ENCODE results near the gene ANO8.
"Not testable (repeated sequence)": the region's sequence is repeated elsewhere in the genome, so short reads cannot be mapped to it uniquely, and the experiment has no call there.

The ANO8 gene

DNA sequence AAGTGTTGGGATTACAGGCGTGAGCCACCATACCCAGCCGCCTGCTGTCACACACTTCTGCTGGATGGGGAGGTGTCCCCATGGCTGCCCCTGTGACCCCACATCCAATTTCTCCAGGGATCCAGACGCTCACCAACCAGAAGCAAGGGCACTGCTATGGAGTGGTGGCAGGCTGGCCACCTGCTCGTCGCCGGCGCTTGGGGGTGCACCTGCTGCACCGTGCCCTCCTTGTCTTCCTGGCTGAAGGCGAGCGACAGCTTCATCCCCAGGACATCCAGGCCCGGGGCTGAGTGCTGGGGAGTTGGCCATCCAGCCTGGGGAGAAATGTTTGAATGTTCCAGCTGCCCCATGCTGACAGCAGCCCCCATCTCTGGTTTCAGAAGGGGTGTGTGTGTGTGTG, 48.4 kb downstream of the ANO8 start:
- no peak for DNase-seq

DNA sequence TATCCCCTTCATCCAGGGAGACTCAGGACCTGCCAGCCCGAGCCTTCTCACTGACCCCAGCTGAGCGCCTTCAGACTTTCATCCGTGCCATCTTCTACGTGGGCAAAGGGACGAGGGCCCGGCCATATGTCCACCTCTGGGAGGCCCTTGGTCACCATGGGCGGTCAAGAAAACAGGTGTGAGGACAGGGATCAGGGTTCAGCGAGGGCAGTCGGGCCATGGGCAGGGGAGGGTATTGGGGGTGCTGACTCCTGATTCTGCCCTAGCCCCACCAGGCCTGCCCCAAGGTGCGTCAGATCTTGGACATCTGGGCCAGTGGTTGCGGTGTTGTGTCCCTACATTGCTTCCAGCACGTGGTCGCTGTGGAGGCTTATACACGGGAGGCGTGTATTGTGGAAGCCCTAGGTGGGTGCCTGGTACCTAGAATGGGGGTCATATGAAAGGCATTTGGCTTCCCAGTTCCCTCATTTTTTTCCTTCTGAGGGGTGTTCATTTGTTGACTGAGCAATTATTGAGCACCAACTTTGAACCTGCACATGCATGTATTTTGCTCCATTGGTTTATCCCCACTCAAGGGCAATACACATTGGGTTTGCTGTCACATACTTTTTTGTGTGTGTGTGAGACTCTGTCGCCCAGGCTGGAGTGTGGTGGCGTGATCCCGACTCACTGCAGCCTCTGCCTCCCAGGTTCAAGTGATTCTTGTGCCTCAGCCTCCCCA, 49.1 kb downstream of the ANO8 start:
- no peak for DNase-seq

DNA sequence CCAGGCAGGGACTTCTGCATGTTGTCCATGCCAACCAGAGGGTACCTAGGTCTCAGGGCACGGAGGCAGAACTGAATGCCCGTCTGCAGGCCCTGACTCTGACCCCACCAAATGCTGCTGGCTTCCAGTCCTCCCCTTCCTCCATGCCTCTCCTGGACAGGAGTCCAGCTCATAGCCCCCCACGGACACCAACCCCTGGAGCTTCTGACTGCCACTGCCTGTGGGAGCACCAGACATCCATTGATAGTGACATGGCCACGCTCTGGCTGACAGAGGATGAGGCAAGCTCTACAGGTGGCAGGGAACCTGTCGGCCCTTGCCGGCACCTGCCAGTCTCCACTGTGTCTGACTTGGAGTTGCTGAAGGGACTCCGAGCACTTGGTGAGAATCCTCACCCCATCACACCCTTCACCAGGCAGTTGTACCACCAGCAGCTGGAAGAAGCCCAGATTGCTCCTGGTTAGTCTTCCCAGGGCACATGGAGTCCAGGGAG, 51.1 kb downstream of the ANO8 start:
- DNase-seq: no peak

DNA sequence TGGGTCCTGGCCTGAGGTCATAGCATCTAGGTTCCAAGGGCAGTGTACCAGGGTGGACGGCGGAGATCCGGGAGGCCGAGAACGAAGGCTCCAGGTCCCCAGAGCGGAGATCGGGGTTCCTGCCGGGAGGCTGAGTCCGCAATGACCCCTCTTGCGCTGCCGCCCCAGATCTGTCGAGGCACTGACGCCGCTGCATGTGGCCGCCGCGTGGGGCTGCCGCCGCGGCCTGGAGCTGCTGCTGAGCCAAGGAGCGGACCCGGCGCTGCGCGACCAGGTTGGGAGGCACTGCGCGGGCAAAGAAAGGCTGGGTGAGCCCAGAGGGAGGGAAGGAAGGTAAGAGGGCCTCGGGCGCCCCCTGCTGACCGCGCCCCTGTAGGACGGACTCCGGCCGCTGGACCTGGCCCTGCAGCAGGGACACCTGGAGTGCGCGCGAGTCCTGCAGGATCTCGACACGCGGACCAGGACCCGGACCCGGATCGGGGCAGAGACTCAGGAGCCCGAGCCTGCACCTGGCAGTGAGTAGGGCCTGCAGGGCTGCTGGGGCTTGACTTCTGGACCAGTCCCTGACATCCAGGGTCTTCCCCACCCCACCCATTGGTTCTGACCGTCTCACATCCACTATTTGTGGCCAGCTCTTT, 52.0 kb downstream of the ANO8 start:
- DNase-seq: peak; percentile 93

DNA sequence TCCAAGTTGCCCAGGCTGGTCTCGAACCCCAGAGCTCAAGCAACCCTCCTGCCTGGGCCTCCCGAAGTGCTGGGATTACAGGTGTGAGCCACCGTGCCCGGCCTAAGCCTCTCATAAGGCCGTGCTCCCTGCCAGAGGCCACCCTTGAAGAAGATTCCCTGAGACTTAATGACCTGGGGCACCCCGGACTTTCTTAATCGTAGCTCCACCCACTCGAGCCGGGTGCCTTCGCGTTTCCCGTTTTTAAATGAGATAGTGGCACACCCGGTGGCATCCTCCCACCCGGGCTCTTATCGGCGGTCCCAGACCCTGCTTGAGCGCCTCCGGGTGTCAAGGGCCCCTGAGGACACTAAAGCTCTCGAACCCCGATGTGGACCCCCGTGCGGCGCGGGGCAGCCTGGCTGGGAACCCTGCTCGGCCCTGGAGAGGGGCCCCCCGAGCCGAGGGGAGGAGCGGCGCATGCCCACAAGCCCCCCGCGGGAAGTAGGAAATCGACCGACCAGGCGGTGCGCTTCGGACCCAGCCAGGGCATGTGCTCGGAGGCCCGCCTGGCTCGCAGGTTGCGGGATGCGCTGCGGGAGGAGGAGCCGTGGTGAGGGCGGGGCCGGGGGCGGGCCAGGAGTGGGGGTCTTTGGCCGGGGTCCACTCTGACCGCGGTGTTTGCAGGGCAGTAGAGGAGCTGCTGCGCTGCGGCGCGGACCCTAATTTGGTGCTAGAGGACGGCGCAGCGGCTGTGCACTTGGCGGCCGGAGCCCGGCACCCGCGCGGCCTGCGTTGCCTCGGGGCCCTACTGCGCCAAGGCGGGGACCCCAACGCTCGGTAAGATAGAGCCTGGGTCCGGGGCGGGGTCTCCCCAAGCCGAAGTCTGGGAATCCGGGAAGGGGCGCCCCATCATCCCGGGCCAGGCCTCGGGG, 53.0 kb downstream of the ANO8 start, which contains the start of gene ANKLE1:
Gene ANKLE1 (plus strand): TSS at position 511 of the 914 bp plus-strand sequence. CDS start 20 bp downstream, at position 531.
- DNase-seq: peak; percentile 78

DNA sequence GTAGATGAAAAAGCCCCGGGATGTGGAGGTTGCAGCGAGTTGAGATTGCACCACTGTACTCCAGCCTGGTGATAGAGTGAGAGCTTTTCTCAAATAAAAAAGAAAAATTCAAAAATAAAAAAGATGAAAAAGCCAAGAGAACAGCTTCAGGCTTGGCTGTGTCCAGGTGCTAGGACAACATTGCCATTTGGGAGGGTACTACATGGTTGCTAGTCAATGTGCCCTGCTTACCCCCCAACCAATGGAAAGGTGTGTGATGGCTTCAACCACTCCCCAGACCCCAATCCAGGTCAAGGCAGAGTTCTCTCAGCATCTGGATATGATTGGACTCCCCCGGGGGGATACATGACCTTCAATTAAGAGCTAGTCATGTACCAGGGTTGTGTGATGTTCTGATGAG, 55.2 kb downstream of the ANO8 start:
- no peak for DNase-seq

DNA sequence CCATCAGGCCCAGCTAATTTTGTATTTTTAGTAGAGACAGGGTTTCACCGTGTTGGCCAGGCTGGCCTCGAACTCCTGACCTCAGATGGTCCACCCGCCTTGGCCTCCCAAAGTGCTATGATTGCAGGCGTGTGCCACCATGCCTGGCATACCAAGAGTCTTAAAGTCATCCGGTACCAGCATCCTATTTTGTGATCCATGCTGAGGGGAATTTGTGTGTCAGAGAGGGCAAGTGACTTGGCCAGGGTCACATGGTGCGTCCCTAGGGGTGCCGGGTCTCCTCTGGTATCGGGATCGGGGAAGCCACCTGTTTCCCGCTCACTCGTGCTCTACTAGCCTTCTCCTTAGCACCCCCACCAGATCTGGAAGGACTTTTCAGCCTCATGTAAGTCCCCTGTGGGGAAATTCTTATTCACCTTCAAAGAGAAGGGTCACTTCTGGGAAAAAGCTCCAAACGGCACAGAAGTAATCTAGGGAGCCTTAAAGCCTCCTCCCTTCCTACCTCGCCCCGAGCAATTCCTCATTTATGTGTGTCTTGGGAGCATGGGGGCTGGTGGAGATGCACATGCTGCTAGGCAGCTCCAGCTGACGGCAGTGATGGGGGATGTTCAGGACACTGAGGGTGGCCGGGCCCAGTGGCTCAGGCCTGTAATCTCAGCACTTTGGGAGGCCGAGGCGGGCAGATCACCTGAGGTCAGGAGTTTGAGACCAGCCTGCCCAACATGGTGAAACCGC, 59.0 kb downstream of the ANO8 start:
- no peak for DNase-seq

DNA sequence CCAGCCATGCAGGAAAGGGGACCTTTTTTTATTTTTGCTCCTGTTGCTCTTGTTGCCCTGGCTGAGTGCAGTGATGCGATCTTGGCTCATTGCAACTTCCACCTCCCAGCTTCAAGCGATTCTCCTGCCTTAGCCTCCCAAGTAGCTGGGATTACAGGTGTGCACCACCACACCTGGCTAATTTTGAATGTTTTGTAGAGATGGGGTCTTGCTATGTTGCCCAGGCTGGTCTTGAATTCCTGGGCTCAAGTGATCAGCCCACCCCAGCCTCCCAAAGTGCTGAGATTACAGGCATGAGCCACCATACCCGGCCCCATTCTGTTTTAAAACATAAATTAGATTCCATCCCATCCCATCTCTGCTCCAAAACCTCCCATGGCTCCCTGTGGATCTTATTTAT, 59.8 kb downstream of the ANO8 start:
- DNase-seq: not testable (repeated sequence)
